Measurements from ENCODE around the gene LACTB.

DNA sequence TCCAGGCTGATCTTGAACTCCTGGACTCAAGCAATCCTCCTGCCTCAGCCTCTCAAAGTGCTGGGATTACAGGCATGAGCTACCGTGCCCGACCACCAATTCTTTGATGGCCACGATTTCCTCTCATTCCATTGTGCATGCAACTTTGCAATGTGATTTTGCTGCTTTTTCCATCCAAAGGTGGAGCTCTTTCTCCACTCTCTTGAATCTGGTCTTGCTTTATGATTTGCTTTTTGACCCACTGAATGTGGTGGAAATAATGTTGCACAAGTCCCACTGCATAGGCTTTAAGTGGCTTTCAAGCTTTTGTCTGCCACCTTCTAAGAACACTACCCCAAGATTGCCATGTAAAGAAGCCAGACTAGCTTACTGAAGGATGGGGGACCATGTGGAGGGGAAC is 25.0 kb downstream of the LACTB start:
- TF ChIP-seq, protein P1, sequence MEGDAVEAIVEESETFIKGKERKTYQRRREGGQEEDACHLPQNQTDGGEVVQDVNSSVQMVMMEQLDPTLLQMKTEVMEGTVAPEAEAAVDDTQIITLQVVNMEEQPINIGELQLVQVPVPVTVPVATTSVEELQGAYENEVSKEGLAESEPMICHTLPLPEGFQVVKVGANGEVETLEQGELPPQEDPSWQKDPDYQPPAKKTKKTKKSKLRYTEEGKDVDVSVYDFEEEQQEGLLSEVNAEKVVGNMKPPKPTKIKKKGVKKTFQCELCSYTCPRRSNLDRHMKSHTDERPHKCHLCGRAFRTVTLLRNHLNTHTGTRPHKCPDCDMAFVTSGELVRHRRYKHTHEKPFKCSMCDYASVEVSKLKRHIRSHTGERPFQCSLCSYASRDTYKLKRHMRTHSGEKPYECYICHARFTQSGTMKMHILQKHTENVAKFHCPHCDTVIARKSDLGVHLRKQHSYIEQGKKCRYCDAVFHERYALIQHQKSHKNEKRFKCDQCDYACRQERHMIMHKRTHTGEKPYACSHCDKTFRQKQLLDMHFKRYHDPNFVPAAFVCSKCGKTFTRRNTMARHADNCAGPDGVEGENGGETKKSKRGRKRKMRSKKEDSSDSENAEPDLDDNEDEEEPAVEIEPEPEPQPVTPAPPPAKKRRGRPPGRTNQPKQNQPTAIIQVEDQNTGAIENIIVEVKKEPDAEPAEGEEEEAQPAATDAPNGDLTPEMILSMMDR (IDR thresholded peaks at IDR 0.05): no peak
- TF ChIP-seq POLR2A (IDR thresholded peaks at IDR 0.05): no peak
- TF ChIP-seq EP300 (IDR thresholded peaks at IDR 0.05): no peak

Measured in tibial nerve (tissue), 4 donors.